Liver (tissue), 9 donors: Measurements from ENCODE around the gene RAB6B. TPM values are rescaled to one million over a fixed set of nuclear protein-coding genes. Genes with fewer than 3 reads are reported as not detected.

Source experiments
- DNase-seq: peaks from one replicate; pipeline ENCODE4 v3.0.0-alpha.2; 2017; ENCODE audit warnings: low spot score
- H3K27ac ChIP-seq, 2 donors: one replicate each; pipeline ENCODE4 v1.7.0; 2013; ENCODE audit warnings: inconsistent platforms in 2 of 2, low read length in 2 of 2, control low read depth in 1 of 2, low read depth in 1 of 2, mild to moderate bottlenecking in 1 of 2
- H3K27me3 ChIP-seq, 4 donors: one replicate each; pipeline versions ENCODE4 v1.6.1 to v1.7.0; 2013; ENCODE audit warnings: low read length in 3 of 4, inconsistent platforms in 1 of 4, mild to moderate bottlenecking in 1 of 4, moderate library complexity in 1 of 4; ENCODE audit not compliant: control insufficient read depth in 4 of 4, insufficient read depth in 4 of 4
- H3K36me3 ChIP-seq, 4 donors: one replicate each; pipeline versions ENCODE4 v1.6.1 to v1.7.0; 2013; ENCODE audit warnings: low read length in 3 of 4, mild to moderate bottlenecking in 3 of 4, low read depth in 1 of 4, moderate library complexity in 1 of 4; ENCODE audit not compliant: control insufficient read depth in 4 of 4, insufficient read depth in 3 of 4
- H3K4me1 ChIP-seq, 4 donors: one replicate each; pipeline versions ENCODE4 v1.6.1 to v1.7.0; 2013; ENCODE audit warnings: low read length in 3 of 4, mild to moderate bottlenecking in 3 of 4, moderate library complexity in 1 of 4; ENCODE audit not compliant: control insufficient read depth in 4 of 4, insufficient read depth in 4 of 4
- H3K4me3 ChIP-seq, 3 donors: one replicate each; pipeline versions ENCODE4 v1.6.1 to v1.7.0; 2013; ENCODE audit warnings: low read length in 3 of 3, control low read depth in 1 of 3, low read depth in 1 of 3, mild to moderate bottlenecking in 1 of 3
- H3K9ac ChIP-seq, 2 donors: one replicate each; pipeline ENCODE4 v1.7.0; 2013; ENCODE audit warnings: low read length in 2 of 2, mild to moderate bottlenecking in 2 of 2, moderate library complexity in 2 of 2, control low read depth in 1 of 2, low read depth in 1 of 2
- H3K9me3 ChIP-seq, 4 donors: one replicate each; pipeline versions ENCODE4 v1.6.1 to v1.7.0; 2013; ENCODE audit warnings: low read length in 3 of 4; ENCODE audit not compliant: control insufficient read depth in 4 of 4
- EGR1 ChIP-seq, 2 donors: IDR thresholded peaks; 2 replicates each; pipeline ENCODE4 v1.6.1; 2016 to 2018; ENCODE audit warnings: antibody characterized with exemption in 2 of 2, low read depth in 2 of 2
- FOXA1 ChIP-seq: IDR thresholded peaks from 2 replicates; pipeline ENCODE4 v1.6.1; 2016; ENCODE audit warnings: antibody characterized with exemption
- FOXA2 ChIP-seq: IDR thresholded peaks from 2 replicates; pipeline ENCODE4 v1.6.1; 2016; ENCODE audit warnings: antibody characterized with exemption
- GABPA ChIP-seq, 2 donors: IDR thresholded peaks in 1 of 2; conservative IDR thresholded peaks in 1 of 2; 2 replicates each; pipeline ENCODE4 v1.6.1; 2016; ENCODE audit warnings: antibody characterized with exemption in 2 of 2, mild to moderate bottlenecking in 1 of 2, moderate library complexity in 1 of 2
- HNF4A ChIP-seq, 2 donors: conservative IDR thresholded peaks; 2 replicates each; pipeline ENCODE4 v1.6.1; 2016; ENCODE audit warnings: antibody characterized with exemption in 2 of 2, mild to moderate bottlenecking in 2 of 2
- HNF4G ChIP-seq: IDR thresholded peaks from 2 replicates; pipeline ENCODE4 v1.6.1; 2016; ENCODE audit warnings: antibody characterized with exemption
- JUND ChIP-seq, 2 donors: IDR thresholded peaks; 2 replicates each; pipeline ENCODE4 v1.6.1; 2016; ENCODE audit warnings: antibody characterized with exemption in 2 of 2
- NR2F2 ChIP-seq: IDR thresholded peaks from 2 replicates; pipeline ENCODE4 v1.6.1; 2016; ENCODE audit warnings: antibody characterized with exemption
- RAD21 ChIP-seq, 2 donors: IDR thresholded peaks; 2 replicates each; pipeline ENCODE4 v1.6.1; 2016; ENCODE audit warnings: antibody characterized with exemption in 2 of 2, mild to moderate bottlenecking in 2 of 2
- RXRA ChIP-seq, 2 donors: IDR thresholded peaks; 2 replicates each; pipeline ENCODE4 v1.6.1; 2017 to 2018; ENCODE audit warnings: antibody characterized with exemption in 2 of 2, mild to moderate bottlenecking in 1 of 2
- SP1 ChIP-seq: IDR thresholded peaks from 2 replicates; pipeline ENCODE4 v1.6.1; 2018; ENCODE audit warnings: antibody characterized with exemption, mild to moderate bottlenecking
- TAF1 ChIP-seq: conservative IDR thresholded peaks from 2 replicates; pipeline ENCODE4 v1.6.1; 2016; ENCODE audit warnings: antibody characterized with exemption, mild to moderate bottlenecking
- YY1 ChIP-seq: IDR thresholded peaks from 2 replicates; pipeline ENCODE4 v1.6.1; 2016; ENCODE audit warnings: antibody characterized with exemption, mild to moderate bottlenecking
- WGBS: extraction: QIAGEN DNeasy Blood & Tissue Kit; methylation state at CpG from one replicate; pipeline ENCODE4 v1.1.7; 2013; 5-methylcytosine and 5-hydroxymethylcytosine counted together
- polyA plus RNA-seq, 2 donors: library from polyadenylated mRNA; stranded (reverse) in 1 of 2; unstranded in 1 of 2; fragments of 200-250 nt in 1 of 2; fragments of >200 nt in 1 of 2; fragmentation: Nextera tagmentation in 1 of 2; extraction: Ambion mirVana in 1 of 2; gene quantifications; one replicate each; pipeline versions ENCODE4 v1.2.1 to v1.2.3, GENCODE V29; 2013 to 2015
- total RNA-seq, 2 donors: library from RNA; depleted of rRNA; stranded (reverse); fragments of >200 nt; gene quantifications; one replicate each; pipeline ENCODE4 v1.2.3, GENCODE V29; 2014
- TF ChIP-seq, protein P1 (sequence below): fragments of 150-350 bp; IDR thresholded peaks from 2 replicates; pipeline ENCODE4 v1.5.1; 2017; ENCODE audit warnings: improper control_type of control experiment, low read depth, low read length; ENCODE audit not compliant: missing input control
- TF ChIP-seq, protein P2 (sequence below): IDR thresholded peaks from 2 replicates; pipeline ENCODE4 v1.6.1; 2016; ENCODE audit warnings: antibody characterized with exemption
- TF ChIP-seq, protein P3 (sequence below): IDR thresholded peaks from 2 replicates; pipeline ENCODE4 v1.6.1; 2016; ENCODE audit warnings: antibody characterized with exemption
- TF ChIP-seq, protein P4 (sequence below): IDR thresholded peaks from 2 replicates; pipeline ENCODE4 v1.6.1; 2016; ENCODE audit warnings: antibody characterized with exemption, mild to moderate bottlenecking
- TF ChIP-seq, protein P5 (sequence below): IDR thresholded peaks from 2 replicates; pipeline ENCODE4 v1.6.1; 2016; ENCODE audit warnings: antibody characterized with exemption
- donor health status: healthy.
- donor health status: healthy.
- donor health status: healthy.
- donor health status: healthy.
- donor health status: healthy.

Gene RAB6B
- total and polyA plus RNA-seq, 4 donors = 0.08 to 2.8 (median 0.28) TPM

DNA sequence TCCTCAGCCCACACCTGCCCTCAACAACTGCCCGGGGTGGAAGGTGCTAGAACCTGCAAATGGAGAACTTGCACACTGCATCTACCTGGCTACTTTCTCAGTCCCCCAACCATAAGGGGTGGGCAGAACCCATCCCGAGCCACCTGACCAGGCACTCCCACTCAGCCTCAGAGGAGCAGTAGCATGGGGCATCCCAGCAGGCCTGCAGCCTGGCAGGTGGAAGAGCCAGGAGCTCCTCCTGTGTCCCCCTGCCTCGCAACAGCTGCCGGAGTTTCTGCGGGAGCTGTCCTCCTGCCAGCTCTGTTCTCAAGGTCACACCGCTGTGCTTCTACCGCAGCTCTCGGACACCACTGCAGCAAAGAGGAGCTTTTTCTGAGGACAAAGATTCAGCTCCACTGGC, 27.5 kb downstream of the RAB6B start:
- Histone ChIP-seq H3K4me3 (no peak overlapping the region), H3K9me3 (no peaks in the 10 kb centered on the region), H3K4me1 (no peaks in the 10 kb centered on the region), H3K36me3 (no peaks in the 10 kb centered on the region), H3K27me3 (peaks cover 0 to 2% (median 0%) of the 10 kb centered on the region in 4 donors), H3K9ac (no peak overlapping the region), H3K27ac (no peak overlapping the region)
- 52% methylated on average over 8 of the region's 8 CpGs for WGBS
- no peak for DNase-seq
- TF ChIP-seq TAF1 (no peak), SP1 (no peak), JUND (IDR thresholded peaks at IDR 0.05) (no peak), EGR1 (IDR thresholded peaks at IDR 0.05; ENCODE audit: low read depth in 2 of 2) (no peak), HNF4A (conservative IDR thresholded peaks at IDR 0.05) (no peak), NR2F2 (no peak), YY1 (no peak), HNF4G (no peak), GABPA (IDR thresholded peaks at IDR 0.05 in 1 of 2, conservative IDR thresholded peaks at IDR 0.05 in 1 of 2) (no peak), FOXA2 (no peak), FOXA1 (no peak), RAD21 (IDR thresholded peaks at IDR 0.05) (no peak)
- TF ChIP-seq, protein P1, sequence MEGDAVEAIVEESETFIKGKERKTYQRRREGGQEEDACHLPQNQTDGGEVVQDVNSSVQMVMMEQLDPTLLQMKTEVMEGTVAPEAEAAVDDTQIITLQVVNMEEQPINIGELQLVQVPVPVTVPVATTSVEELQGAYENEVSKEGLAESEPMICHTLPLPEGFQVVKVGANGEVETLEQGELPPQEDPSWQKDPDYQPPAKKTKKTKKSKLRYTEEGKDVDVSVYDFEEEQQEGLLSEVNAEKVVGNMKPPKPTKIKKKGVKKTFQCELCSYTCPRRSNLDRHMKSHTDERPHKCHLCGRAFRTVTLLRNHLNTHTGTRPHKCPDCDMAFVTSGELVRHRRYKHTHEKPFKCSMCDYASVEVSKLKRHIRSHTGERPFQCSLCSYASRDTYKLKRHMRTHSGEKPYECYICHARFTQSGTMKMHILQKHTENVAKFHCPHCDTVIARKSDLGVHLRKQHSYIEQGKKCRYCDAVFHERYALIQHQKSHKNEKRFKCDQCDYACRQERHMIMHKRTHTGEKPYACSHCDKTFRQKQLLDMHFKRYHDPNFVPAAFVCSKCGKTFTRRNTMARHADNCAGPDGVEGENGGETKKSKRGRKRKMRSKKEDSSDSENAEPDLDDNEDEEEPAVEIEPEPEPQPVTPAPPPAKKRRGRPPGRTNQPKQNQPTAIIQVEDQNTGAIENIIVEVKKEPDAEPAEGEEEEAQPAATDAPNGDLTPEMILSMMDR = no peak
- TF ChIP-seq, protein P2, sequence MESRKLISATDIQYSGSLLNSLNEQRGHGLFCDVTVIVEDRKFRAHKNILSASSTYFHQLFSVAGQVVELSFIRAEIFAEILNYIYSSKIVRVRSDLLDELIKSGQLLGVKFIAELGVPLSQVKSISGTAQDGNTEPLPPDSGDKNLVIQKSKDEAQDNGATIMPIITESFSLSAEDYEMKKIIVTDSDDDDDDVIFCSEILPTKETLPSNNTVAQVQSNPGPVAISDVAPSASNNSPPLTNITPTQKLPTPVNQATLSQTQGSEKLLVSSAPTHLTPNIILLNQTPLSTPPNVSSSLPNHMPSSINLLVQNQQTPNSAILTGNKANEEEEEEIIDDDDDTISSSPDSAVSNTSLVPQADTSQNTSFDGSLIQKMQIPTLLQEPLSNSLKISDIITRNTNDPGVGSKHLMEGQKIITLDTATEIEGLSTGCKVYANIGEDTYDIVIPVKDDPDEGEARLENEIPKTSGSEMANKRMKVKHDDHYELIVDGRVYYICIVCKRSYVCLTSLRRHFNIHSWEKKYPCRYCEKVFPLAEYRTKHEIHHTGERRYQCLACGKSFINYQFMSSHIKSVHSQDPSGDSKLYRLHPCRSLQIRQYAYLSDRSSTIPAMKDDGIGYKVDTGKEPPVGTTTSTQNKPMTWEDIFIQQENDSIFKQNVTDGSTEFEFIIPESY = no peak
- TF ChIP-seq, protein P3, sequence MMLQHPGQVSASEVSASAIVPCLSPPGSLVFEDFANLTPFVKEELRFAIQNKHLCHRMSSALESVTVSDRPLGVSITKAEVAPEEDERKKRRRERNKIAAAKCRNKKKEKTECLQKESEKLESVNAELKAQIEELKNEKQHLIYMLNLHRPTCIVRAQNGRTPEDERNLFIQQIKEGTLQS = no peak
- TF ChIP-seq, protein P4, sequence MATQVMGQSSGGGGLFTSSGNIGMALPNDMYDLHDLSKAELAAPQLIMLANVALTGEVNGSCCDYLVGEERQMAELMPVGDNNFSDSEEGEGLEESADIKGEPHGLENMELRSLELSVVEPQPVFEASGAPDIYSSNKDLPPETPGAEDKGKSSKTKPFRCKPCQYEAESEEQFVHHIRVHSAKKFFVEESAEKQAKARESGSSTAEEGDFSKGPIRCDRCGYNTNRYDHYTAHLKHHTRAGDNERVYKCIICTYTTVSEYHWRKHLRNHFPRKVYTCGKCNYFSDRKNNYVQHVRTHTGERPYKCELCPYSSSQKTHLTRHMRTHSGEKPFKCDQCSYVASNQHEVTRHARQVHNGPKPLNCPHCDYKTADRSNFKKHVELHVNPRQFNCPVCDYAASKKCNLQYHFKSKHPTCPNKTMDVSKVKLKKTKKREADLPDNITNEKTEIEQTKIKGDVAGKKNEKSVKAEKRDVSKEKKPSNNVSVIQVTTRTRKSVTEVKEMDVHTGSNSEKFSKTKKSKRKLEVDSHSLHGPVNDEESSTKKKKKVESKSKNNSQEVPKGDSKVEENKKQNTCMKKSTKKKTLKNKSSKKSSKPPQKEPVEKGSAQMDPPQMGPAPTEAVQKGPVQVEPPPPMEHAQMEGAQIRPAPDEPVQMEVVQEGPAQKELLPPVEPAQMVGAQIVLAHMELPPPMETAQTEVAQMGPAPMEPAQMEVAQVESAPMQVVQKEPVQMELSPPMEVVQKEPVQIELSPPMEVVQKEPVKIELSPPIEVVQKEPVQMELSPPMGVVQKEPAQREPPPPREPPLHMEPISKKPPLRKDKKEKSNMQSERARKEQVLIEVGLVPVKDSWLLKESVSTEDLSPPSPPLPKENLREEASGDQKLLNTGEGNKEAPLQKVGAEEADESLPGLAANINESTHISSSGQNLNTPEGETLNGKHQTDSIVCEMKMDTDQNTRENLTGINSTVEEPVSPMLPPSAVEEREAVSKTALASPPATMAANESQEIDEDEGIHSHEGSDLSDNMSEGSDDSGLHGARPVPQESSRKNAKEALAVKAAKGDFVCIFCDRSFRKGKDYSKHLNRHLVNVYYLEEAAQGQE = no peak
- TF ChIP-seq, protein P5, sequence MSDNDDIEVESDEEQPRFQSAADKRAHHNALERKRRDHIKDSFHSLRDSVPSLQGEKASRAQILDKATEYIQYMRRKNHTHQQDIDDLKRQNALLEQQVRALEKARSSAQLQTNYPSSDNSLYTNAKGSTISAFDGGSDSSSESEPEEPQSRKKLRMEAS = no peak

DNA sequence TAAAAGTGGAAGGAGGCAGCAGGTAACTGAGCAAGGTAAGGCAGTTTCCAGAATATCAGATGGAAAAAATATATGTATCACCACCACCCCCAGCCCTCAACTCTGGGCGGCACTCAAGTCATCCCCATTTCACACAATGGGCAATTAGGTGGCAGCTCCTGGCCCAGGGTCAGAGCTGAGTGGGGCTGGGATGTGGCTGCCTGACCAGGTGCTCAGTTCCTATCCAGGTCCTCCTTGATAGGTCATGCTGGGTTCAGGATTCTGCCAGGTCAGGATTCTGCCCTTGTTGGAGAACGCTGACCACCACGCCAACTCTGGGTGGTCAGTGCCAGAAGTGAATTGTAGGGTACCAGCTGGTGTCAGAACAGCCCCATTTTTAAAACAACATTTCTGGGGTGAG, 29.5 kb downstream of the RAB6B start:
- Histone ChIP-seq H3K9ac (no peak overlapping the region), H3K27me3 (no peaks in the 10 kb centered on the region), H3K4me3 (no peak overlapping the region), H3K27ac (no peak overlapping the region), H3K4me1 (no peaks in the 10 kb centered on the region), H3K36me3 (no peaks in the 10 kb centered on the region), H3K9me3 (no peaks in the 10 kb centered on the region)
- 97% methylated on average over 3 of the region's 3 CpGs for WGBS
- no peak for DNase-seq
- TF ChIP-seq SP1 = no peak
- TF ChIP-seq, protein P4 = no peak
- no peak for TF ChIP-seq YY1
- no peak for TF ChIP-seq HNF4G
- no peak for TF ChIP-seq TAF1
- TF ChIP-seq RXRA (IDR thresholded peaks at IDR 0.05) = no peak
- no peak for TF ChIP-seq JUND (IDR thresholded peaks at IDR 0.05)
- TF ChIP-seq RAD21 (IDR thresholded peaks at IDR 0.05) = no peak
- TF ChIP-seq, protein P2 = no peak
- TF ChIP-seq EGR1 (IDR thresholded peaks at IDR 0.05; ENCODE audit: low read depth in 2 of 2) = no peak
- TF ChIP-seq, protein P3 = no peak
